ENCODE data around the gene CCR7. TPM values are rescaled to one million over a fixed set of nuclear protein-coding genes. Genes with fewer than 3 reads are reported as not detected.
"Not testable (repeated sequence)": the region's sequence is repeated elsewhere in the genome, so short reads cannot be mapped to it uniquely, and the experiment has no call there.

The CCR7 gene
- total RNA-seq, 4 donors from 2014 or later: 0.37 to 1.9 TPM; not detected in 2

- DNase-seq (ENCODE audit: low spot score) (no peak), ATAC-seq (ENCODE audit: low FRiP score) (no peak)
Measured at GRCh38 chr17:40577611-40578065, 12.4 kb upstream of the CCR7 start.

GRCh38 chr17:40576113-40576740 is 11.0 kb upstream of the CCR7 start:
- no peak for TF ChIP-seq CTCF (IDR thresholded peaks at IDR 0.05)
- no peak for DNase-seq (ENCODE audit: low spot score)
- no peak for ATAC-seq (ENCODE audit: low FRiP score)

More at GRCh38 chr17:40577611-40578065, 12.4 kb upstream of the CCR7 start:
- no peak for TF ChIP-seq CTCF (IDR thresholded peaks at IDR 0.05)

GRCh38 chr17:40574292-40574691 is 9.0 kb upstream of the CCR7 start:
- no peak for TF ChIP-seq CTCF (IDR thresholded peaks at IDR 0.05)

GRCh38 chr17:40572245-40572993 is 7.1 kb upstream of the CCR7 start:
- DNase-seq (ENCODE audit: low spot score); ATAC-seq (ENCODE audit: low FRiP score): not testable (repeated sequence)

More at GRCh38 chr17:40574292-40574691, 9.0 kb upstream of the CCR7 start:
- no peak for ATAC-seq (ENCODE audit: low FRiP score)
- DNase-seq (ENCODE audit: low spot score): no peak

GRCh38 chr17:40568074-40568836 is 3.0 kb upstream of the CCR7 start:
- no peak for TF ChIP-seq CTCF (IDR thresholded peaks at IDR 0.05)
- DNase-seq (ENCODE audit: low spot score) (no peak), ATAC-seq (ENCODE audit: low FRiP score) (no peak)

GRCh38 chr17:40567377-40567776 is 2.1 kb upstream of the CCR7 start:
- ATAC-seq (ENCODE audit: low FRiP score): no peak
- no peak for TF ChIP-seq CTCF (IDR thresholded peaks at IDR 0.05)
- DNase-seq (ENCODE audit: low spot score): no peak

GRCh38 chr17:40565769-40566409 is 617 bp upstream of the CCR7 start:
- DNase-seq (ENCODE audit: low spot score): no peak
- TF ChIP-seq CTCF (IDR thresholded peaks at IDR 0.05): no peak
- no peak for ATAC-seq (ENCODE audit: low FRiP score)
